HepG2 (cell line): ENCODE measurements around the gene TBKBP1. TPM values are rescaled to one million over a fixed set of nuclear protein-coding genes. Genes with fewer than 3 reads are reported as not detected.

ENCODE experiments used
- ATAC-seq: fragments of 200-7000 bp; cut with Tn5 transposase; 3 replicates; pipeline ENCODE4 v1.9.1; 2020; ENCODE audit warnings: mild to moderate bottlenecking, moderate library complexity
- BruUV-seq: library from RNA; stranded (reverse); fragments of 400-500 nt; replicated peaks from 2 replicates; lab custom pipeline; 2021; lab: Mats Ljungman, UMichigan
- CTCF ChIA-PET: fragments of 300-600 bp; formaldehyde crosslinking; extraction: SDS; loops from one replicate; lab custom pipeline; 2021; ENCODE audit warnings: low total read pairs, inconsistent platforms, low intra/inter-chr PET ratio; lab: Yijun Ruan, JAX
- POLR2A ChIA-PET: fragments of 350-600 bp; sonication (Branson Sonifier 250); formaldehyde crosslinking; loops from one replicate; lab custom pipeline; 2020; ENCODE audit warnings: antibody characterized with exemption, inconsistent platforms; lab: Yijun Ruan, JAX
- DNase-seq: peaks from one replicate; pipeline ENCODE4 v3.0.0-alpha.2; 2015; ENCODE audit warnings: low spot score
- FAIRE-seq: peaks from 3 replicates; lab custom pipeline; 2011; peaks lifted over from hg19 to GRCh38; lab: Jason Lieb, UNC
- H2AFZ ChIP-seq: one replicate; pipeline ENCODE4 v1.6.1; 2011; ENCODE audit warnings: low read length, inconsistent platforms
- H3K27ac ChIP-seq: fragments of 300-600 bp; 3 replicates; pipeline ENCODE4 v1.8.0; 2011; ENCODE audit warnings: mixed run types, mild to moderate bottlenecking, mixed read lengths, low read length, inconsistent platforms; ENCODE audit not compliant: insufficient read depth; ENCODE audit errors: extremely low read length
- H3K27me3 ChIP-seq, 2 experiments: fragments of 200-600 bp in 1 of 2; 2 replicates in 1 of 2; 3 replicates in 1 of 2; pipeline versions ENCODE4 v1.6.0 to v1.8.0; 2011; ENCODE audit warnings: low read length in 2 of 2, mild to moderate bottlenecking in 2 of 2, moderate library complexity in 2 of 2, inconsistent platforms in 1 of 2; ENCODE audit not compliant: insufficient read depth in 2 of 2, control insufficient read depth in 1 of 2
- H3K36me3 ChIP-seq, 2 experiments: fragments of 200-600 bp in 1 of 2; replicated peaks in 1 of 2; 2 replicates in 1 of 2; 3 replicates in 1 of 2; pipeline versions ENCODE4 v1.5.1 to v1.8.0; 2011; ENCODE audit warnings: low read length in 2 of 2, inconsistent platforms in 1 of 2; ENCODE audit not compliant: insufficient read depth in 2 of 2, control insufficient read depth in 1 of 2
- H3K4me1 ChIP-seq: 2 replicates; pipeline ENCODE4 v1.5.1; 2012; ENCODE audit warnings: low read length, inconsistent platforms; ENCODE audit not compliant: insufficient read depth
- H3K4me2 ChIP-seq: 2 replicates; pipeline ENCODE4 v1.6.0; 2011; ENCODE audit warnings: low read depth, low read length, inconsistent platforms
- H3K4me3 ChIP-seq, 3 experiments: fragments of 200-600 bp in 1 of 3; sonication (generic), shearing (Covaris generic) in 1 of 3; replicated peaks in 1 of 3; 2 replicates each; pipeline ENCODE4 v1.5.1; 2011 to 2016; ENCODE audit warnings: low read length in 3 of 3, inconsistent platforms in 2 of 3, low read depth in 2 of 3, mild to moderate bottlenecking in 2 of 3, control low read depth in 1 of 3, mixed read lengths in 1 of 3; ENCODE audit not compliant: insufficient read depth in 1 of 3
- H3K79me2 ChIP-seq: one replicate; pipeline ENCODE4 v1.6.1; 2011; ENCODE audit warnings: low read length, inconsistent platforms; ENCODE audit not compliant: insufficient read depth
- H3K9ac ChIP-seq: 2 replicates; pipeline ENCODE4 v1.6.0; 2011; ENCODE audit warnings: mild to moderate bottlenecking, low read depth, low read length, inconsistent platforms; ENCODE audit not compliant: insufficient read depth
- H3K9me3 ChIP-seq: 2 replicates; pipeline ENCODE4 v1.5.1; 2012; ENCODE audit warnings: mild to moderate bottlenecking, low read length
- H4K20me1 ChIP-seq: 2 replicates; pipeline ENCODE4 v1.6.0; 2011; ENCODE audit warnings: inconsistent platforms, mild to moderate bottlenecking, low read length, moderate library complexity; ENCODE audit not compliant: insufficient read depth
- EHMT2 ChIP-seq: fragments of 200-600 bp; sonication (generic); IDR thresholded peaks from 2 replicates; pipeline ENCODE4 v1.7.0; 2017; ENCODE audit warnings: antibody characterized with exemption, low read depth, low read length, borderline replicate concordance
- FOXO4 ChIP-seq: sonication (generic); formaldehyde crosslinking; conservative IDR thresholded peaks from 2 replicates; pipeline ENCODE4 v1.8.1; 2023; ENCODE audit warnings: missing genetic modification reagents
- KDM3A ChIP-seq: IDR thresholded peaks from 2 replicates; pipeline ENCODE4 v1.6.1; 2018; ENCODE audit warnings: low read depth, missing compliant biosample characterization
- KDM5A ChIP-seq: fragments of 200-600 bp; sonication (generic); IDR thresholded peaks from 2 replicates; pipeline ENCODE4 v1.7.0; 2018; ENCODE audit warnings: antibody characterized with exemption, mild to moderate bottlenecking, low read length, borderline replicate concordance
- MEIS1 ChIP-seq: sonication (generic); formaldehyde crosslinking; IDR thresholded peaks from 2 replicates; pipeline ENCODE4 v1.9.0; 2021; ENCODE audit warnings: mild to moderate bottlenecking, missing genetic modification reagents, moderate library complexity, borderline replicate concordance
- MIXL1 ChIP-seq: IDR thresholded peaks from 2 replicates; pipeline ENCODE4 v1.6.1; 2016
- MYC ChIP-seq: sonication (generic); formaldehyde crosslinking; IDR thresholded peaks from 2 replicates; pipeline ENCODE4 v1.9.0; 2021; ENCODE audit warnings: missing genetic modification reagents, borderline replicate concordance
- NFE2 ChIP-seq: sonication (generic); formaldehyde crosslinking; IDR thresholded peaks from 2 replicates; pipeline ENCODE4 v1.4.0; 2020; ENCODE audit warnings: missing genetic modification reagents
- NKX3-1 ChIP-seq: sonication (generic); formaldehyde crosslinking; IDR thresholded peaks from 2 replicates; pipeline ENCODE4 v1.5.0; 2020; ENCODE audit warnings: missing genetic modification reagents
- ZC3H13 ChIP-seq: sonication (generic); formaldehyde crosslinking; IDR thresholded peaks from 2 replicates; pipeline ENCODE4 v1.8.1; 2023; ENCODE audit warnings: mild to moderate bottlenecking, missing genetic modification reagents, moderate library complexity
- ZNF333 ChIP-seq: sonication (generic); formaldehyde crosslinking; IDR thresholded peaks from 2 replicates; pipeline ENCODE4 v1.4.0; 2020; ENCODE audit warnings: mild to moderate bottlenecking, missing genetic modification reagents, borderline replicate concordance
- ZNF552 ChIP-seq: sonication (generic); formaldehyde crosslinking; IDR thresholded peaks from 2 replicates; pipeline ENCODE4 v1.9.0; 2022; ENCODE audit warnings: missing genetic modification reagents, mild to moderate bottlenecking, borderline replicate concordance
- ZNF660 ChIP-seq: sonication (generic); formaldehyde crosslinking; IDR thresholded peaks from 2 replicates; pipeline ENCODE4 v1.5.1; 2020; ENCODE audit warnings: mild to moderate bottlenecking, low read depth, missing genetic modification reagents, borderline replicate concordance
- ZNF678 ChIP-seq: sonication (generic); formaldehyde crosslinking; IDR thresholded peaks from 2 replicates; pipeline ENCODE4 v1.4.0; 2020; ENCODE audit warnings: mild to moderate bottlenecking, missing genetic modification reagents
- WGBS: methylation state at CpG from one replicate; pipeline ENCODE4 v1.1.6; 2017; ENCODE audit warnings: low lambda C conversion rate; 5-methylcytosine and 5-hydroxymethylcytosine counted together
- in situ Hi-C: cut with HindIII; loops from 2 replicates; pipeline ENCODE4 v1.10.0; 2017; ENCODE audit warnings: low pct_unique_long_range_greater_than_20kb; ENCODE audit not compliant: extremely low pct_ligation_motif_present
- intact Hi-C: fragments of 100-400 bp; cut with micrococcal nuclease; formaldehyde crosslinking; loops from one replicate; pipeline ENCODE4 v1.10.0; 2022; ENCODE audit not compliant: unreplicated experiment
- polyA plus RNA-seq, 8 experiments: library from polyadenylated mRNA; depleted of rRNA in 3 of 8; stranded (reverse) in 7 of 8; unstranded in 1 of 8; fragments of >200 nt; fragmentation: Illumina TruSeq in 4 of 8; extraction: Trizol in 4 of 8; gene quantifications; 2 replicates each; pipeline versions ENCODE4 v1.2.1 to v1.2.3, GENCODE V29; 2011 to 2016; ENCODE audit warnings: low read depth in 4 of 8, missing spikeins in 1 of 8, mixed read lengths in 1 of 8; ENCODE audit not compliant: insufficient read depth in 1 of 8
- total RNA-seq, 5 experiments: library from RNA; depleted of rRNA; stranded (reverse); fragments of >200 nt; fragmentation: Illumina TruSeq; extraction: Trizol; gene quantifications; 2 replicates each; pipeline ENCODE4 v1.2.3, GENCODE V29; 2016; ENCODE audit warnings: low read depth in 1 of 5
- TF ChIP-seq, protein P1 (sequence below): sonication (generic); formaldehyde crosslinking; IDR thresholded peaks from 2 replicates; pipeline ENCODE4; 2020; ENCODE audit warnings: missing genetic modification reagents, mild to moderate bottlenecking, borderline replicate concordance
- TF ChIP-seq, protein P2 (sequence below): sonication (generic); formaldehyde crosslinking; IDR thresholded peaks from 2 replicates; pipeline ENCODE4 v1.4.0; 2020; ENCODE audit warnings: mild to moderate bottlenecking, missing genetic modification reagents, borderline replicate concordance
- TF ChIP-seq, protein P3 (sequence below): sonication (generic); formaldehyde crosslinking; IDR thresholded peaks from 2 replicates; pipeline ENCODE4 v1.9.0; 2021; ENCODE audit warnings: missing genetic modification reagents, borderline replicate concordance

Gene TBKBP1
- total and polyA plus RNA-seq, 2 of the 13 experiments (the other 11 are each of a cell fraction or from before 2014, with no cell fraction given) = 2.6 to 7.0 TPM

GRCh38 chr17:47701608-47702007, 7.6 kb downstream of the TBKBP1 start:
- Histone ChIP-seq H4K20me1 (no peaks in the 10 kb centered on the region), H3K36me3 (peaks cover 0 to 1% of the 10 kb centered on the region in 2 experiments; a peak in 1 of 5 replicates), H3K79me2 (no peaks in the 10 kb centered on the region), H3K4me2 (no peak overlapping the region), H3K9me3 (no peaks in the 10 kb centered on the region), H3K27ac (no peak overlapping the region), H2AFZ (no peak overlapping the region), H3K9ac (no peak overlapping the region), H3K4me1 (peaks cover 10% of the 10 kb centered on the region), H3K4me3 (no peak overlapping the region), H3K27me3 (no peaks in the 10 kb centered on the region)
- in situ Hi-C loops = no loop called here
- ChIA-PET CTCF (no interaction called here), POLR2A (no interaction called here)
- 98% methylated on average over 4 of the region's 4 CpGs for WGBS
- ATAC-seq (no peak), FAIRE-seq (no peak), DNase-seq (no peak)
- BruUV-seq = no TSS peak
- intact Hi-C loops = no loop called here
- TF ChIP-seq EHMT2 (no peak), KDM3A (CRISPR knock-in tag) (no peak), MIXL1 (CRISPR knock-in tag) (no peak), ZNF552 (CRISPR knock-in tag) (no peak), KDM5A (no peak), ZNF333 (CRISPR knock-in tag) (no peak), MEIS1 (CRISPR knock-in tag) (no peak), FOXO4 (no peak), NKX3-1 (CRISPR knock-in tag) (no peak), ZC3H13 (CRISPR knock-in tag) (no peak), MYC (no peak), NFE2 (CRISPR knock-in tag) (no peak), ZNF678 (CRISPR knock-in tag) (no peak), ZNF660 (CRISPR knock-in tag) (no peak)
- TF ChIP-seq, protein P1, sequence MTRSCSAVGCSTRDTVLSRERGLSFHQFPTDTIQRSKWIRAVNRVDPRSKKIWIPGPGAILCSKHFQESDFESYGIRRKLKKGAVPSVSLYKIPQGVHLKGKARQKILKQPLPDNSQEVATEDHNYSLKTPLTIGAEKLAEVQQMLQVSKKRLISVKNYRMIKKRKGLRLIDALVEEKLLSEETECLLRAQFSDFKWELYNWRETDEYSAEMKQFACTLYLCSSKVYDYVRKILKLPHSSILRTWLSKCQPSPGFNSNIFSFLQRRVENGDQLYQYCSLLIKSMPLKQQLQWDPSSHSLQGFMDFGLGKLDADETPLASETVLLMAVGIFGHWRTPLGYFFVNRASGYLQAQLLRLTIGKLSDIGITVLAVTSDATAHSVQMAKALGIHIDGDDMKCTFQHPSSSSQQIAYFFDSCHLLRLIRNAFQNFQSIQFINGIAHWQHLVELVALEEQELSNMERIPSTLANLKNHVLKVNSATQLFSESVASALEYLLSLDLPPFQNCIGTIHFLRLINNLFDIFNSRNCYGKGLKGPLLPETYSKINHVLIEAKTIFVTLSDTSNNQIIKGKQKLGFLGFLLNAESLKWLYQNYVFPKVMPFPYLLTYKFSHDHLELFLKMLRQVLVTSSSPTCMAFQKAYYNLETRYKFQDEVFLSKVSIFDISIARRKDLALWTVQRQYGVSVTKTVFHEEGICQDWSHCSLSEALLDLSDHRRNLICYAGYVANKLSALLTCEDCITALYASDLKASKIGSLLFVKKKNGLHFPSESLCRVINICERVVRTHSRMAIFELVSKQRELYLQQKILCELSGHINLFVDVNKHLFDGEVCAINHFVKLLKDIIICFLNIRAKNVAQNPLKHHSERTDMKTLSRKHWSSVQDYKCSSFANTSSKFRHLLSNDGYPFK (CRISPR knock-in tag) = no peak
- TF ChIP-seq, protein P2, sequence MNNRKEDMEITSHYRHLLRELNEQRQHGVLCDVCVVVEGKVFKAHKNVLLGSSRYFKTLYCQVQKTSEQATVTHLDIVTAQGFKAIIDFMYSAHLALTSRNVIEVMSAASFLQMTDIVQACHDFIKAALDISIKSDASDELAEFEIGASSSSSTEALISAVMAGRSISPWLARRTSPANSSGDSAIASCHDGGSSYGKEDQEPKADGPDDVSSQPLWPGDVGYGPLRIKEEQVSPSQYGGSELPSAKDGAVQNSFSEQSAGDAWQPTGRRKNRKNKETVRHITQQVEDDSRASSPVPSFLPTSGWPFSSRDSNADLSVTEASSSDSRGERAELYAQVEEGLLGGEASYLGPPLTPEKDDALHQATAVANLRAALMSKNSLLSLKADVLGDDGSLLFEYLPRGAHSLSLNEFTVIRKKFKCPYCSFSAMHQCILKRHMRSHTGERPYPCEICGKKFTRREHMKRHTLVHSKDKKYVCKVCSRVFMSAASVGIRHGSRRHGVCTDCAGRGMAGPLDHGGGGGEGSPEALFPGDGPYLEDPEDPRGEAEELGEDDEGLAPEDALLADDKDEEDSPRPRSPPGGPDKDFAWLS (CRISPR knock-in tag) = no peak
- TF ChIP-seq, protein P3, sequence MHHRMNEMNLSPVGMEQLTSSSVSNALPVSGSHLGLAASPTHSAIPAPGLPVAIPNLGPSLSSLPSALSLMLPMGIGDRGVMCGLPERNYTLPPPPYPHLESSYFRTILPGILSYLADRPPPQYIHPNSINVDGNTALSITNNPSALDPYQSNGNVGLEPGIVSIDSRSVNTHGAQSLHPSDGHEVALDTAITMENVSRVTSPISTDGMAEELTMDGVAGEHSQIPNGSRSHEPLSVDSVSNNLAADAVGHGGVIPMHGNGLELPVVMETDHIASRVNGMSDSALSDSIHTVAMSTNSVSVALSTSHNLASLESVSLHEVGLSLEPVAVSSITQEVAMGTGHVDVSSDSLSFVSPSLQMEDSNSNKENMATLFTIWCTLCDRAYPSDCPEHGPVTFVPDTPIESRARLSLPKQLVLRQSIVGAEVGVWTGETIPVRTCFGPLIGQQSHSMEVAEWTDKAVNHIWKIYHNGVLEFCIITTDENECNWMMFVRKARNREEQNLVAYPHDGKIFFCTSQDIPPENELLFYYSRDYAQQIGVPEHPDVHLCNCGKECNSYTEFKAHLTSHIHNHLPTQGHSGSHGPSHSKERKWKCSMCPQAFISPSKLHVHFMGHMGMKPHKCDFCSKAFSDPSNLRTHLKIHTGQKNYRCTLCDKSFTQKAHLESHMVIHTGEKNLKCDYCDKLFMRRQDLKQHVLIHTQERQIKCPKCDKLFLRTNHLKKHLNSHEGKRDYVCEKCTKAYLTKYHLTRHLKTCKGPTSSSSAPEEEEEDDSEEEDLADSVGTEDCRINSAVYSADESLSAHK (CRISPR knock-in tag) = no peak
